NCI-H128 (cell line): ENCODE results near the gene CCNG2.
"Not testable (repeated sequence)": the region's sequence is repeated elsewhere in the genome, so short reads cannot be mapped to it uniquely, and the experiment has no call there.

Experiments used
- DNase-seq: peaks from one replicate; lab custom pipeline; 2025; ENCODE audit not compliant: unreplicated experiment; lab: John Stamatoyannopoulos, UW

Gene CCNG2

GRCh38 chr4:77156912-77157858 is at the start of gene CCNG2:
Gene CCNG2 (plus strand): TSS chr4:77157207. CDS start chr4:77158533, 1,326 bp downstream.
- DNase-seq: peak; percentile 90

- no peak for DNase-seq
Measured at GRCh38 chr4:77110730-77111129, 46.3 kb upstream of the CCNG2 start.

- no peak for DNase-seq
Measured at GRCh38 chr4:77113069-77113468, 43.9 kb upstream of the CCNG2 start.

- no peak for DNase-seq
Measured at GRCh38 chr4:77117721-77118120, 39.3 kb upstream of the CCNG2 start.

- no peak for DNase-seq
Measured at GRCh38 chr4:77120886-77121508, 36.0 kb upstream of the CCNG2 start.

- no peak for DNase-seq
Measured at GRCh38 chr4:77121736-77122240, 35.2 kb upstream of the CCNG2 start.

GRCh38 chr4:77122656-77123055 is 34.4 kb upstream of the CCNG2 start:
- no peak for DNase-seq

GRCh38 chr4:77123411-77123810 is 33.6 kb upstream of the CCNG2 start:
- no peak for DNase-seq

GRCh38 chr4:77124576-77124975 is 32.4 kb upstream of the CCNG2 start:
- DNase-seq: no peak

GRCh38 chr4:77125961-77126360 is 31.0 kb upstream of the CCNG2 start:
- DNase-seq: no peak

GRCh38 chr4:77126809-77127208 is 30.2 kb upstream of the CCNG2 start:
- DNase-seq: no peak

- no peak for DNase-seq
Measured at GRCh38 chr4:77127215-77127614, 29.8 kb upstream of the CCNG2 start.

- DNase-seq: no peak
Measured at GRCh38 chr4:77127837-77128621, 29.0 kb upstream of the CCNG2 start.

GRCh38 chr4:77132652-77133312 is 24.2 kb upstream of the CCNG2 start:
- no peak for DNase-seq

GRCh38 chr4:77137448-77137847 is 19.6 kb upstream of the CCNG2 start:
- not testable (repeated sequence) for DNase-seq

GRCh38 chr4:77141964-77142645 is 14.9 kb upstream of the CCNG2 start:
- no peak for DNase-seq

GRCh38 chr4:77142646-77143028 is 14.4 kb upstream of the CCNG2 start:
- DNase-seq: no peak

- no peak for DNase-seq
Measured at GRCh38 chr4:77143091-77143490, 13.9 kb upstream of the CCNG2 start.

GRCh38 chr4:77145842-77146185 is 11.2 kb upstream of the CCNG2 start:
- DNase-seq: no peak
